ENCODE data around the gene TP53BP2.

GRCh38 chr1:223834660-223835263 lies 11.0 kb downstream of the TP53BP2 start:
- peak in 1 of 2 donors; percentile 63 for TF ChIP-seq POLR2AphosphoS5 (IDR thresholded peaks at IDR 0.05)
- TF ChIP-seq, protein P1, sequence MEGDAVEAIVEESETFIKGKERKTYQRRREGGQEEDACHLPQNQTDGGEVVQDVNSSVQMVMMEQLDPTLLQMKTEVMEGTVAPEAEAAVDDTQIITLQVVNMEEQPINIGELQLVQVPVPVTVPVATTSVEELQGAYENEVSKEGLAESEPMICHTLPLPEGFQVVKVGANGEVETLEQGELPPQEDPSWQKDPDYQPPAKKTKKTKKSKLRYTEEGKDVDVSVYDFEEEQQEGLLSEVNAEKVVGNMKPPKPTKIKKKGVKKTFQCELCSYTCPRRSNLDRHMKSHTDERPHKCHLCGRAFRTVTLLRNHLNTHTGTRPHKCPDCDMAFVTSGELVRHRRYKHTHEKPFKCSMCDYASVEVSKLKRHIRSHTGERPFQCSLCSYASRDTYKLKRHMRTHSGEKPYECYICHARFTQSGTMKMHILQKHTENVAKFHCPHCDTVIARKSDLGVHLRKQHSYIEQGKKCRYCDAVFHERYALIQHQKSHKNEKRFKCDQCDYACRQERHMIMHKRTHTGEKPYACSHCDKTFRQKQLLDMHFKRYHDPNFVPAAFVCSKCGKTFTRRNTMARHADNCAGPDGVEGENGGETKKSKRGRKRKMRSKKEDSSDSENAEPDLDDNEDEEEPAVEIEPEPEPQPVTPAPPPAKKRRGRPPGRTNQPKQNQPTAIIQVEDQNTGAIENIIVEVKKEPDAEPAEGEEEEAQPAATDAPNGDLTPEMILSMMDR (IDR thresholded peaks at IDR 0.05): no peak
